Measurements from ENCODE around the gene TPRX1. TPM values are rescaled to one million over a fixed set of nuclear protein-coding genes. Genes with fewer than 3 reads are reported as not detected.
"Not testable (repeated sequence)": the region's sequence is repeated elsewhere in the genome, so short reads cannot be mapped to it uniquely, and the experiment has no call there.

TPRX1 gene
- polyA plus RNA-seq, 1 donor from 2014 or later, result not detected

GRCh38 chr19:47789811-47790210 is 14.5 kb downstream of the TPRX1 start:
- not testable (repeated sequence) for H3K9me3 Mint-ChIP-seq, H3K4me3 Mint-ChIP-seq, H3K36me3 Mint-ChIP-seq, H3K27ac Mint-ChIP-seq, H3K27me3 Mint-ChIP-seq, H3K4me1 Mint-ChIP-seq

- not testable (repeated sequence) for H3K27ac Mint-ChIP-seq, H3K27me3 Mint-ChIP-seq
Observed at GRCh38 chr19:47787307-47787706, 17.0 kb downstream of the TPRX1 start.

DNA sequence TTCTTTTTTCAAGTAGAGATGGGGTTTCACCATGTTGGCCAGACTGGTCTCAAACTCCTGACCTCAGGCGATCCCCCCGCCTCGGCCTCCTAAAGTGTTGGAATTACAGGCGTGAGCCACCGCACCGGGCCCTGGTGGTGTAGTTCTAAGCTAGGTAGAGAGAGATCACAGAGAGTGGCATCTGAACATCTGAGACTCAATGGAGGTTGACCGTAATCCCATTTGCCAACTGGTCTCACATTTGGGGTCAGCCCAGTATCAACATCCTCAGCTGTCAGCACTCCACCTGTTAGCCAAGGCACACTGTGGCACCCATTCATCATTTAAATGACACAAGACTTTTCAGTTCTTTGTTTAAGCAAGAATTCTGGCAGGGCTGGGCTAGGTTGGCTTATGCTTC is 17.8 kb downstream of the TPRX1 start:
- H3K4me3 Mint-ChIP-seq, result peak overlapping the region in 1 of 4 donors; percentile 32
- no peak overlapping the region for H3K27ac Mint-ChIP-seq
- peaks cover 0 to 3% (median 2%) of the 10 kb centered on the region in 3 donors for H3K4me1 Mint-ChIP-seq
- no peaks in the 10 kb centered on the region for H3K27me3 Mint-ChIP-seq
- H3K36me3 Mint-ChIP-seq, result peaks cover 4% of the 10 kb centered on the region
- no peaks in the 10 kb centered on the region for H3K9me3 Mint-ChIP-seq

More at GRCh38 chr19:47787307-47787706, 17.0 kb downstream of the TPRX1 start:
- H3K9me3 Mint-ChIP-seq, H3K4me1 Mint-ChIP-seq, H3K36me3 Mint-ChIP-seq, H3K4me3 Mint-ChIP-seq: not testable (repeated sequence)

- Mint-ChIP-seq H3K9me3 (no peaks in the 10 kb centered on the region), H3K36me3 (peaks cover 4% of the 10 kb centered on the region), H3K4me3 (peak overlapping the region in 1 of 4 donors; percentile 72), H3K27me3 (no peaks in the 10 kb centered on the region), H3K4me1 (peaks cover 4 to 16% (median 9%) of the 10 kb centered on the region in 3 donors), H3K27ac (no peak overlapping the region)
Observed at GRCh38 chr19:47781590-47782262, 22.6 kb downstream of the TPRX1 start.

DNA sequence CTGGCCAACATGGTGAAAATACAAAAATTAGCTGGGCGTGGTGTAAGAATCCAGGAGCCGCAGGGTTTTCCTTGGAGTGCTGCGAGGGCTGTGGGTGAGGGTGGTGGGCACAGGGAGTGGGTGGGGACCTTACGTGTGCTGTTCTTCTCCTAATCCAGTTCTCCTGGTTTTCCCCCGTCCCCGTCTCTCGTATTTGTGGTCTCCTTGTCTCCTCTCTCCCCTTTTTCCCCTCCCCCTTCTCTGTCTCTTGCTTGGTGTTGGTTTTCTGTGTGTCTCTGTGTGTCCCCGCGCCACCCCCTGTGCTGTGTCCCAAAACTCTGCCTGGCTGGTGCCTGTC is 24.2 kb downstream of the TPRX1 start:
- Mint-ChIP-seq H3K9me3 (no peaks in the 10 kb centered on the region), H3K27me3 (no peaks in the 10 kb centered on the region), H3K4me1 (peaks cover 8 to 16% (median 9%) of the 10 kb centered on the region in 3 donors), H3K36me3 (peaks cover 4% of the 10 kb centered on the region), H3K27ac (peak overlapping the region in 2 of 3 donors; percentile 63 to 95), H3K4me3 (peak overlapping the region in 3 of 4 donors; percentile 86 to 97 (median 95))

DNA sequence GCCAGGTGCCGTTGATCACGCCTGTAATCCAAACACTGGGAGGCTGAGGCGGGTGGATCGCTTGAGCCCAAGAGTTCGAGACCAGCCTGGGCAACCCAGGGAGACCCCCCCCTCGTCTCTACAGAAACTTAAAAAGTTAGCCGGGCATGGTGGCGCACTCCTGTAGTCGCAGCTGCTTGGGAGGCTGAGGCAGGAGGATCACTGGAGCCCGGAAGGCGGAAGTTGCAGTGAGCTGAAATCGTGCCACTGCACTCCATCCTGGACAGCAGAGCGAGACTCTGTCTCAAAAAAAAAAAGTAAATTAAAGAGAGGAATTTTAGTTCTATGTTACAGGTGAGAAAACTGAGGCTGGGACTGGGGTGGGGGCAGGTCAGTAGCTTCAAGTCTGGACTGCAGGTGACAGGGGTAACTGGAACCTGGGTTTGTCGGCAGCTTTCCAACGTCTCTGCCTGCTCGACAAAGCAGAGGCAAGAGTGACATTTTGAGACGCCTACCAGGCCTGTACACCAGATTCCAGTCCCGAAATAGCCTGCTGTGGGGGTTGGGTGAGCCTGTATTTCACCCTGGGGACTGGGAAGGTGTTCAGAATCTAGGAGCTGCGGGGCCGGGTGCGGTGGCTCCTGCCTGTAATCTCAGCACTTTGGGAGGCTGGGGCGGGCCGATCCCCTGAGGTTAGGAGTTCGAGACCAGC is 24.7 kb downstream of the TPRX1 start:
- peak overlapping the region; percentile 53 to 95 (median 63) for H3K27ac Mint-ChIP-seq
- H3K27me3 Mint-ChIP-seq, result no peaks in the 10 kb centered on the region
- peaks cover 4% of the 10 kb centered on the region for H3K36me3 Mint-ChIP-seq
- H3K9me3 Mint-ChIP-seq, result no peaks in the 10 kb centered on the region
- peaks cover 8 to 16% (median 9%) of the 10 kb centered on the region in 3 donors for H3K4me1 Mint-ChIP-seq
- H3K4me3 Mint-ChIP-seq, result peak overlapping the region; percentile 86 to 97 (median 96)

DNA sequence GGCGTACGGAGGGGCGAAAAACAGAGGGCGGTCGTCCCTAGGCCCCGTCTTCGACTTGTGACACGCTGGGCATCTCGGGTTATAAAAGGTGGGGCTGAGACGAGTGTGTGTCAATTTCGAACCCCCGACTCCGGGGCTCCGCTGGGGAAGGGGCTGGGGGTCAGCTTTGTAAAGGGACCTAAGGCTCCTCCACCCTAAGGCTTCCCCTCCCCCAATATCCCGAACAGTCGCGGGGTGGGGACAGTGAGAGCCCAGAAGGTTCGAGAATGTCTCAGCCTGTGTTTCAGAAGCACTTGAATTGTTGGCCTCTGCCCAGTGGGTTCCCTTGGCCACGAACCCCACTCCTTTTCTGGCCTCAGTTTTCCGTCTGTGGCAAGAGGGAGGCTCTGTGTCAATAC is 25.4 kb downstream of the TPRX1 start:
- H3K4me1 Mint-ChIP-seq, result peaks cover 8 to 16% (median 9%) of the 10 kb centered on the region in 3 donors
- H3K9me3 Mint-ChIP-seq, result no peaks in the 10 kb centered on the region
- H3K27me3 Mint-ChIP-seq, result no peaks in the 10 kb centered on the region
- H3K36me3 Mint-ChIP-seq, result peaks cover 2% of the 10 kb centered on the region
- H3K4me3 Mint-ChIP-seq, result peak overlapping the region; percentile 86 to 97 (median 96)
- peak overlapping the region; percentile 57 to 96 (median 95) for H3K27ac Mint-ChIP-seq

- Mint-ChIP-seq H3K4me1 (peaks cover 8 to 14% (median 9%) of the 10 kb centered on the region in 3 donors), H3K9me3 (no peaks in the 10 kb centered on the region), H3K27ac (peak within 1 kb of the TSS; percentile 57 to 96 (median 95)), H3K36me3 (peaks cover 2% of the 10 kb centered on the region), H3K4me3 (peak within 1 kb of the TSS; percentile 86 to 97 (median 96)), H3K27me3 (no peaks in the 10 kb centered on the region)
Observed at GRCh38 chr19:47778049-47778953, 26.1 kb downstream of the TPRX1 start, which contains the start of gene SELENOW. TSS of gene SELENOW (plus strand) at chr19:47778703. CDS start at chr19:47778786, 83 bp downstream.

DNA sequence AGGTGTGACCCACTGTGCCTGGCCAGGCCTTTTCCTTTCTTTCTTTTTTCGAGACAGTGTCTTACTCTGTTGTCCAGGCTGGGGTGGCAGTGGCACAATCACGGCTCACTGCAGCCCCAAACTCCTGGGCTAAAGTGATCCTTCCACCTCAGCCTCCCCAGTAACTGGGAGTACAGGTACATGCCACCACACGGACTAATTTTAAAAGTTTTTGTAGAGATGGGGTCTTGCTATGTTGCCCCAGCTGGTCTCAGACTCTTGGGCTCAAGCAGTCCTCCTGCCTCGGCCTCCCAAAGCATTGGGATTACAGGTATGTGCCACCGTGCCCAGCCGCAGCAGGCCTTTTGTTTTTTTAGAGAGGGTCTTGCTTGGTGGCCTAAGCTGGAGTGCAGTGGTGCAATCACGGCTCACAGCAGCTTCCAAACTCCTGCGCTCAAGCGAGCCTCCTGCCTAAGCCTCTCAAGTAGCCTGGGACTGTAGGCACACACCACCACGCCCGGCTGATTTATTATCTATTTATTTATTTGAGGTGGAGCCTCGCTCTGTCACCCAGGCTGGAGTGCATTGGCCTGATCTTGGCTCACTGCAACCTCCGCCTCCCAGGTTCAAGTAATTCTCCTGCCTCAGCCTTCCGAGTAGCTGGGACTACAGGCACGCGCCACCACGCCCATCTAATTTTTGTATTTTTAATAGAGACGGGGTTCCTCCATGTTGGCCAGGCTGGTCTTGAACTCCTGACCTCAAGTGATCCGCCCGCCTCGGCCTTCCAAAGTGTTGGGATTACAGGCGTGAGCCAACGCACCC is 26.9 kb downstream of the TPRX1 start:
- H3K27me3 Mint-ChIP-seq, H3K36me3 Mint-ChIP-seq, H3K9me3 Mint-ChIP-seq: not testable (repeated sequence)
- peaks cover 8 to 14% (median 9%) of the 10 kb centered on the region in 3 donors for H3K4me1 Mint-ChIP-seq
- H3K27ac Mint-ChIP-seq, result peak overlapping the region in 2 of 3 donors; percentile 57 to 96
- H3K4me3 Mint-ChIP-seq, result peak overlapping the region; percentile 86 to 97 (median 96)

- Mint-ChIP-seq H3K36me3 (no peaks in the 10 kb centered on the region), H3K4me1 (peaks cover 8 to 14% (median 9%) of the 10 kb centered on the region in 3 donors), H3K4me3 (peak overlapping the region in 2 of 4 donors; percentile 42 to 77), H3K27ac (no peak overlapping the region), H3K9me3 (no peaks in the 10 kb centered on the region), H3K27me3 (peaks cover 1% of the 10 kb centered on the region)
Observed at GRCh38 chr19:47776568-47776967, 27.8 kb downstream of the TPRX1 start.

- not testable (repeated sequence) for H3K27me3 Mint-ChIP-seq
Observed at GRCh38 chr19:47771291-47771690, 33.1 kb downstream of the TPRX1 start.

GRCh38 chr19:47769534-47769933 is 34.8 kb downstream of the TPRX1 start:
- no peaks in the 10 kb centered on the region for H3K9me3 Mint-ChIP-seq
- peak overlapping the region in 1 of 3 donors; percentile 88 for H3K27ac Mint-ChIP-seq
- H3K27me3 Mint-ChIP-seq, result peaks cover 1% of the 10 kb centered on the region
- peaks cover 0 to 4% (median 4%) of the 10 kb centered on the region in 3 donors for H3K4me1 Mint-ChIP-seq
- H3K36me3 Mint-ChIP-seq, result no peaks in the 10 kb centered on the region
- H3K4me3 Mint-ChIP-seq, result no peak overlapping the region

More at GRCh38 chr19:47771291-47771690, 33.1 kb downstream of the TPRX1 start:
- not testable (repeated sequence) for H3K4me3 Mint-ChIP-seq, H3K36me3 Mint-ChIP-seq, H3K27ac Mint-ChIP-seq, H3K4me1 Mint-ChIP-seq, H3K9me3 Mint-ChIP-seq

GRCh38 chr19:47768604-47769003 is 35.7 kb downstream of the TPRX1 start:
- Mint-ChIP-seq H3K4me3 (no peak overlapping the region), H3K4me1 (peaks cover 0 to 4% (median 4%) of the 10 kb centered on the region in 3 donors), H3K9me3 (no peaks in the 10 kb centered on the region), H3K27me3 (peaks cover 1% of the 10 kb centered on the region), H3K36me3 (no peaks in the 10 kb centered on the region), H3K27ac (no peak overlapping the region)

GRCh38 chr19:47767349-47767748 is 37.0 kb downstream of the TPRX1 start:
- Mint-ChIP-seq H3K9me3 (no peaks in the 10 kb centered on the region), H3K27me3 (peaks cover 1% of the 10 kb centered on the region), H3K4me3 (no peak overlapping the region), H3K36me3 (no peaks in the 10 kb centered on the region), H3K27ac (no peak overlapping the region), H3K4me1 (peaks cover 0 to 4% (median 4%) of the 10 kb centered on the region in 3 donors)
